HG02798 (cell line): ENCODE measurements around the gene AUTS2.

Experiments used
- ATAC-seq: cut with Tn5 transposase; IDR thresholded peaks from one replicate; pipeline ENCODE4 v1.9.1; 2021; ENCODE audit warnings: mild to moderate bottlenecking; ENCODE audit not compliant: unreplicated experiment, poor library complexity

AUTS2 gene

DNA sequence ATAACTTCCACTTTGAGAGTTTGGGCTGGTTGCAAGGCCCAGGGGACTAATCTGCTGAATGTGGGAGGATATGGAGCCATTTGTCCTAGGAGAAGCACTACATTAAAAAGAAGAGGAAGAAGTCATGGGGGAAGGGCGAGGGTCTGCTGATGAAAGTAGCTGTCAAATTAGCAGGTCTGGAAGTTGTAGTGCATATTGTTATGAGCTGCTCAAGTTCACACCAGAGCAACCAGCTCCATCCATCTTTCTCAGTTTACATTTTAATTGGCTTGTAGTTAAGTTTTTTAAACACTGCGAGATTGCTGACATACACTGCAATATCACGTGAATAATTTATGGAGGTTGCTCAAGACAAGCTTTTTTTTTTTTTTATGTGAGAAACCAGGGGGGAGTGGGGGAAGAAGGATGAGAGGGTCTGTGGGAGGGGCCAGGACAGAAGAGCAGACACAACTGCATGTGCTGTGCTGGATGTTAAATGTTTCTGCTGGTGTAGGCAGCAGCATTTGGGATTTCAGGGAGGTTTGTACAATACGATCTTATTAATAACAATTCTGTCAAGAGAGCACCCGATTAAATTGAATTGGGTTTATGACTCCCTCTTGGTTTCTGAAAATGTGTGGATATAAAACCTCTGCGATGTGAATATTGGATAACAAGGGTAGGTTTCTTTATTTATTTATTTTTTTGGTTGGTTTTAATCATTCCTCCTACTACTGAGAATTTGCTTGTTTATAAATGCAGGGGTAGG, 774.7 kb downstream of the AUTS2 start:
- ATAC-seq = no peak

DNA sequence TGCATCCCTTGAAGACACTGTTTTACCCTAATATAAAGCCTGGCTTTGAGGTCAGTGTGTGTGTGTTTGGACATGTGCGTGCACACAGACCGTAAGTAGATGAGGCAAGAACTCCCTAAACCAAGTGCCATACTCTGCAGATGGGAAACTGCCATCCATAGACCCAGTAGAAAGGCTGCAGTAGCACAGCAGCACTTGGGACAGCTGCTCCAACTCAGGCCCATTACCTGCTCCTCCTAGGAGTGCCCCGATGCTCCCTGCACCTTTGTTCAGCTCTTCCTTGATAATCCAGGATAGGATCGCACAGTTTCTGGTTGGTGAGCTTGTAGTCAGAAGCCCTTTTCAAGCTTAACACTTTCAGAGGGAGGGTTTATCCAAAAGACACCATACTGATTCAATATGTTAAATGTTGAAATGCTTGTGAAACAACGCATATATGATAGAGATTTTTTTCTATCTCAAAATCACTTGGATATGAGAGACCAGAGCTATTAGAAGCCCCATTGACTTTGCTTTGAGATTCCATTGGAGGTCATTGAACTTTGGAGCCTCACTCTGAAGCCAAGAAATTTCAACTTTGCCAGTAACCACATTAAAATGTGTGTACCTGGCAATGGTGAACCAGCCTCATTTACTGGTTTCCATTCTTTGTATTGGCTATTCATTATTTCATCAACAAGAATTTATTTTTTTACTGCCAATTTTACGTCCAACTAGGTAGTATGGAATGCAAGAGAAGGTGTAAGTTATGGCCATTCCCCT, 776.7 kb downstream of the AUTS2 start:
- no peak for ATAC-seq

DNA sequence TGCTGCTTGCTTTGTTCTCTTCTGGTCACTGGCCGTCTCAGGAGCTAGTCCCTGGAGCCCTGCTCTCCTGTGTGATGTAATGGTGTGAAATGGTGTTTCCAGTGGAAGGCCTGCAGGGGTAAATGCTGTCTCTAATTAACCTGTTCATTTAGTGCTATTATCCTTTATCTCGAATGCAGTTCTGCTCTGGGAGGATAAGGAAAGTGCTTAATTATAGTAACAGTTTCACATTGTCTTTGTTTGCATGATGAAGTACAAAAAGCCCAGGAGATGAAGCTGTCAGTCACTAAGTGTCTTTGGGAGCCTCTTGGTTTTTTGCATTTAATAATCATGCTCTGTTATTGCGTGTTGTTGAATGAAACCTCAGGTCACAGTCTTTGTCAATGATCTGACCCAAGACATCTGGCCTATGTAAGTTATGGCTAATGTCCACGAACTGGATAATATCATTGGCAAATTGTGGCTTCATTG, 778.3 kb downstream of the AUTS2 start:
- ATAC-seq = no peak

DNA sequence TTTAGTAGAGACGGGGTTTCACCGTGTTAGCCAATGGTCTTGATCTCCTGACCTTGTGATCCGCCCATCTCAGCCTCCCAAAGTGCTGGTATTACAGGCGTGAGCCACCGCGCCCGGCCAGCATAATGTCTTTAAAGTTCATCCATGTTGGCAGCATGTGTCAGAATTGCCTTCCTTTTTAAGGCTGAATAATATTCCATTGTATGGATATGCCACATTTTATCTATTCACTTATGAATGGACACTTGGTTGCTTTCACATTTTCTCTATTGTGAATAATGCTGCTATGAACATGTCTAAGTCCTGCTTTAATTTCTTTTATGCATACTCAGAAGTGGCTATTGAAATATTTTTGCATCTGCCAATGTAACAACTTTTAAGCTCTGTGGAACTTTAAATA, 779.7 kb downstream of the AUTS2 start:
- ATAC-seq = no peak

DNA sequence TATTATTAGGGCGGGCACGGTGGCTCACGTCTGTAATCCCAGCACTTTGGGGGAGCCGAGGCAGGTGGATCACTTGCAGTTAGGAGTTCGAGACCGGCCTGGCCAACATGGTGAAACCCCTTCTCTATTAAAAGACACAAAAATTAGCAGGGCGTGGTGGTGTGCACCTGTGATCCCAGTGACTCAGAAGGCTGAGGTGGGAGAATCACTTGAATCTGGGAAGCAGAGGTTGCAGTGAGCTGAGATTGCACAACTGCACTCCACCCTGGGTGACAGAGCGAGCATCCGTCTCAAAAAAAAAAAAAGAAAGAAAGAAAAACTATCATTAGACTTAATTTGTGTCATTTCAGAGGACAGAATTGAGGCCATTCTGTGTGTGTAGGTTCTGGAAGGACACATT, 780.9 kb downstream of the AUTS2 start:
- no peak for ATAC-seq

DNA sequence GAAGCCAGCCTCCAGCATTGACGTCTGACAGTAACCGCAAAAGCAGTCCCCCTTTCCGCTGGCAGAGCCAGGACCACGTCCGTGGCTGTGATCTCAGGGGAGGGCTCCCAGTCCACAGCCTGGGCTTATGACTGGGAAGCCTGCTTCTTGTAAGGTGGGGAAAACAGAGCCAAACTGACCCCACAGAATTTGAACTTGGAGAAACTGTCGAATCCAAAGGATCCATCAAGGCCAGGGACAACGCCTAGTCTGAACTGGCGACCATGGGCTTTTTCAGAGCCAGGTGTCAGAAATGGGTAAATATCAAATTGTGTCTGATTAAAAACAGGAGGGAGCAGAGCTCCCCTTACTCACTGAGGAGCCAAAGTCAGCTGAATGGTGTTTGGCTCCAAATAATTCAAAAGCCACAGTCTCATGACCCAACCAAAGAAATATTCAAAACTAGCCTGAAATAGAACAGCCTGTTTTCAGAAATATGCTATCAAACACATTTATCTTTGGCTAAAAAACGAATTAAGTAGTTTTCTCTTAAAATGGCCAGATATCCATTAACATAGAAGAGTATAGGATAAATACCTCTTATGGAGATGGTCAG, 782.2 kb downstream of the AUTS2 start:
- no peak for ATAC-seq

DNA sequence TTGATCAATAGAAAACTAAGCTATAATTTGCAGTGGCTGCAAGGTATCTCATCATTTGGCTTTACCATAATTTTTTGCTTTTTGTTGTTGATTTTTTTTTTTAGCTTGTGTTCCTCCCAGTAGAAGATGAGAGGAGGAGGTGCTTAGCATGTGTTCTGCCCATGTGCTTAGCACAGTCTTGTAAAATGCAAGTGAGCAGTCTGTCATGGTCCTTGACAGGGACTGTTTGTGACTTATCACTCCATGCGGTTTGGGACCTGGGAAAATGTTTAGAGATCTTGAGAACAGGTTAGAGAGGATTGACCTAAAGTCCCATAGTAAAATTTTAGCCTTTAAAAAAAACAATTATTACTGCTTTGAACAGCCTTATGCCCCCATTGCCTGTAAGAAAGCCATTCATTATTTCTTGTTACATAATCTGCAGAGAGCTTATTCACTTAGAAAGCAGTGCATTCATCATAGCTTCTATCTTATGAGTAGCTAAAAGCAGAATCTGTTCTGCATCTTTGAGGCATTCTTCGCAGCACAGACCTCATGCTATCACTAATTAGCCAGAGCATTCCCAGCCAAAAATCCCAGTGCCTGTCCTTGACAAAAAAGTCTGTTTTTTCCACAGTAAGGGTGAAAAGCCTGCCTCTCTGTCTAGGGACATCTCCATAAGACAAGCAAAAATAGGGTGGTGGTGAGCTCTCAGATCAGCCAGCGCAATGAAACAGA, 784.9 kb downstream of the AUTS2 start:
- no peak for ATAC-seq

DNA sequence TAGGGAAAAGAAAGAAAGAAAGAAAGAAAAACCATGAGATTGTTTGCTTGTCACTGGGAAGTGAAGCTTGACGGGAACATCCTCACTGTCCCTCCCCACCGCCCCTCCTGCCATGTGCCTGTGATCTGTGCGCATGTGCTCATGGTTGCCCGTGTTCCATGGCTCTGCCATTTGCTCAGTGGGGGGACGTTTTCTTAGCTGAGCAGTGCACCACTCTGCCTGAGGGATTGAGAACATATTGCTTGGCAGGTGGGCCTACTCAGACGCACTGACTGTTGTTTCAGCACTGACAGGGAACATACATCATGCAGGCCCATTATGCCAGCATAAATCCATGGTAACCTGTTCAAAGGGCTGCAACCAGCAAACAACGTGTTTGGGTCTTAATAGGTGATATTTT, 785.7 kb downstream of the AUTS2 start:
- ATAC-seq = no peak

DNA sequence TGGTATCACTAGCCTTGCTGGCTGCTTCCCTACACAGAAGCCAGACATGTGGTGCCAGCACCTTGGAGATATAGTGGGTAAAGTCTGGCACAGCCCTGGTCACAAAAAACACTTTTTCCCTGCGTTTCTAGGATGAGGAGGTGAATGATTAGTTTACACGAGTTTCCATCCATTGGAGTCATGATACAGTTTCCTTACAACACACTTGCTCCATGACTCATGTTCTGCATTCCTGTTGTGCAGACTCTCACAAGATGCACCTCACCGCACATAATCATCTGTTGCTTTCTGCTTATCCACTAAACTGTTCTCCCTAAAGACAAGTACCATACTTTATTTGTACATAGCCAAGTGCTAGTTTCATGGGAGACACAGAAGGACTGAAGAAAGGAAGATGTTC, 786.6 kb downstream of the AUTS2 start:
- ATAC-seq = no peak

DNA sequence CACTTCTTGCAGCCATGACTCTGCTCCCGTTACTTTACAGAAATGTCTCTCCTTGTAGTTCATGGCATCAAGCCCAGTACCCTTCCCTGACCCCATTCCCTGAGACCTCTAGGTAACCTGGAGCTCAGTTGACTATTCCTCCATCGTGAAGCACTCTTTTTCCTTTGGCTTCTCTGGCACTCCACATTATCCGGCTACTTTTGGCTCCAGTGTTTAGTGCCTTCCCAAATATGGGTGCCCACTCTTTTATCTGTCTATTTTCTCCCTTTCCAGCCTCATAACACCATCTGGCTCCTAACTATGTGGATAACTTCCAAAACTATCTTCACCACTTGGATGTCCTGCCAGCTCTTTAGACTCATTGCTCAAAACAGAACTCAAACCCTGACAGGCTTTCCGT, 788.9 kb downstream of the AUTS2 start:
- no peak for ATAC-seq

DNA sequence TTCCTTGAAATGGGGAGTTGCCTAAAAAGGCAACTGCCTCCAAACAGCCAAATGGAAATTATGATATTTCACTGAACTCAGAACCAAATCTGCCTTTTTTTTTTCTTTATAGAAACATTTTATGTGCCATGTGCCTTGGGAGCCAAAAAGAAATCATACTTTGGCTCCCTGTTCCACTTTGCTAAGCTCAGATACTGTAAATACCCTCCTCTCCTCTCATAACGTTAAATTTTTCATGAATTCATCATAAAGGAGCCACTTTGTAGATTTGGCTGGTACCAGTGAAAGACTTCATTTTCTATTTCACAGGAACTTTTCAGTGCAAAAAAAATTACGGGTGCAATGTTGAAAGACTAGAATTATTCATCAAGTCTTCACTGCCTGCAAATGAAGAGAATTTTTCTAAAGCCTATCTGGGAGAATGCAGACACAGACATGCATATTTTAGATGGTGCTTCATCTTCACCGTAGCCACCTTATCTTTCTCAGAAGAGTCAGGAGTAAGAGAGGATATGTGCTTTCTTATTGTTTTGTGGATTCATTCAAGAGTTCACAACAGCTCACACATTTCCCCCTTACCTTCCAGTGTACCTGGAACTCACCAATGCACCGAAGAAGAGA, 791.4 kb downstream of the AUTS2 start:
- ATAC-seq = no peak

DNA sequence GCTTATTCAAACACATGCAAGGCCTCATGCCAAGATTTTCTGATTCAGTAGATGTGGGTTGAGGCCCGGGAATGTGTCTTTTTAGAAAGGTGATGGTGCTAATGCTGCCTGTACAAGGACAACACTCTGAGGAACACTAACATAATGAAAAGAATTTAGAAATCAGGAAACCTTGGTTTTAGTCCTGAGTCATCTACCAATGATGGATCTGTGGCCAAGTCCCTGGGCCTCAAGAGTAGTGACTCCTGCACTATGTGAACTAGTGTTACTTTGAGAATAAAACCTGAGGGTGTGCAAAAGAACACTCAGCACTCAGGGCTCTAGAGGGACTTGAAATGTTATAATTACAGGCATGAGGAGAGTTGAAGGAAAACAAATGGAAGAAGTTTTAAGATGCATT, 792.0 kb downstream of the AUTS2 start:
- ATAC-seq = no peak

DNA sequence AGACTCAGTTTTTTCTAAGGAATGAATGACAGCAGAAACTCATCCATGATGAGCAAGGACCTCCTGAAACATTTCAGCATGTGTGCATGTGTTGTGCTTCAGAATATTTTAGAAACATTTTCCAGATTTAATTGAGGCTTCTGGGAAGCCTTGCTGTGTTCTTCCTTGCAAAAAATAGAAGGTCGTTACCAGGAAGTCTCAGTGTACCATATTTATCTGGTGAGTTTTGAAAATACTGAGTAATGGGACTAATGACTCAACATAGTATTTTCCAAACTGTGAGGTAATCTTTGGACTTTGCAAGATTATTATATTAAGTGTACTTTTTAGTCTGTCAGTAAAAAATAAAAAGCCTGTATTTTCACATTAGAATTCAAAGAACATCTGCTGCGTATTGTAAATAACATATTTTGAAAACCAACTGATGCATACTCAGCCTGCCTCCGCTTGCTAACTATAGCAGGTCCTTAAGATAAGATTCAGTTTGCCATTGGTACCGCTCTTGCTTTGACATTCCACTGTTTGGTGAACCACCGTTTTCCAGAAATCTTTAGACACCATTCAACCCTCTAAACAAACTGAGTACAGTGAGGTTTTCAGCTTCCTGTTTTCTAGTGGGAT, 794.1 kb downstream of the AUTS2 start:
- no peak for ATAC-seq

DNA sequence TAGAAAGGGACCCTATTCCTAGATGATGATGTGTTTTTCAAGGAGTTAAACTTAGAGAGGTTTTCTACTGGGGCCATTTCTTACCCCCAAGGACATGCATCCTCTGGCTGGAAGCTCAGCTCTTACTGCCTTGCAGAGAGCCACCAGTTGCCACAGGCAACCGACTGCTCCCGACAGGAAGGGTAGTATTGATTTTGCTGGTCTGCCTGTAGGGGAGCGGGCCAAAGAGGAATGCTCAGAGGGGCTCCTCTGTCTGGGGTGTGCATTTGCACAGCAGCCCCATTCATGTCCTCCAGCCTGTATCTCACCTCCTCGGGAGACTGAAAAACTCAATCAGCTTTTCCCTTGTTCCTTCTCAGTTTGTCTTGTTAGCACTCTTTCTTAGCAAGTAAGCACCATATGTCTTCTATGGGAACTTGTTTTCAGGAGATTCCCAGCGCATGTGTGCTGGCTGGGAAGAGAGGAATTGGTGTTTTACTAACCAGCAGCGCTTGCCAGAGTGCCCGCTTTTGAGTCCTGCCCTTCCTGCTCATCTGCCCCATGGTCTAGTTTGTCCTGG, 794.7 kb downstream of the AUTS2 start:
- no peak for ATAC-seq

DNA sequence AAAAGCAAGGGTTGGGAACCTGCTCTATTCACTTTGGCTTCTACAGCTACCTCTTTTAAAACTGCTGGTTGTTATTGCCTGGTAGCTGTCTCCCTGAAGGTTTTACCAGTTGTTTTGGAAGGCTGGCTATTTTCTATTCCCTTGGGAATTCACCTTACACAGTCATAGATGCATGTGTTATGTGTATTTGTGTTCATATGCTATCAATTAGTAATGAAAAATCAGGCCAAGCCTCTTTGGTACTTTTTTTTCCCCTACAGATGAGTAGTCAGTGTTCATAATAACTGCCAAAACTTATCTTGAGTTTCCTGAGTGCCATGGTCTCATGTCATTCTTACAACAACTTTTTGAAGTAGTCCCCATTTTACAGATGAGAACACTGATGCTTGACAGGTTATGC, 795.7 kb downstream of the AUTS2 start:
- no peak for ATAC-seq

DNA sequence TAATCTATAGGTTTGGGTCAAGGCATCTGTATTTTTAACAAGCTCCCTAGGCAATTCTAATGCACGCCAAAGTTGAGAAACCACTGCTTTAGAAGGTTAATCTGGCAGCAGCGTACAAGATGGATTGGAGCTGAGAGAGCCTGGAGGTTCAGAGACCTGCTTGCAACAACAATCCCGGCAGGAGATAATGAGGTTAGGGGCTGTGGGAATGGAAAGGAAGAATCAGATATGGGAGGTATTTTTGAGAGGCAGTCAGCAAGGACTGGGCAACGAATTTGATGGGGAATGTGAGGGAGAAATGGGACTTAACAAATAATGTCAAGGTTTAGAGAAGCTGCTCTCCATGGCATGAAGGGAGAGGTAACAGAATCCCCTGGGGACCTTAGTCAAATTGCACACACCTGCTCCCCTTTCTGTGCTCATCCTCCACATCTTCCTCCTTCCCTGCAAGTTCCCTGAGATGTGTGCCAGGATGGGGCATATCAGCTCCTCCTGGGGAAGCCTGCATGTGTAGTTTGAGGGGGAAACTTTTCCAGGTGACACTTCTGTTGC, 802.6 kb downstream of the AUTS2 start:
- ATAC-seq = no peak

DNA sequence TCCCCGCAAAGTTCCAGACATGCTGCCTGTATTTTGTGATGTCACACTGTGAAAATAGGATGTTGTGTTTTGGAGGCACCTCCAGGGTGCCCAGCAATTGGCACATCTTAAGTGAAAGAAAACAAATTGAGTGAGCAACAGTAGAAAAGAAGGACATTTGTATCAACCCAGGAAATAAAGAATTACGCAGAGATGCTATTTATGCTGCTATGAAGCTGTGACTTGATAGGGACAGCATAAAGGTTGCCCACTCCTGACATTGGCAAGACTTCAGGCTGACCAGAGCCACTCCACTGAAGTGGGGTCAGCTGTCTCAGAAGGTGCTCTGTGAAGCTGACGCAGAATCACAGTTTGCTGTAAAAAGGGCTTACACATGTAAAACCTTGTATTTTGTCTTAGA, 803.8 kb downstream of the AUTS2 start:
- ATAC-seq = no peak

DNA sequence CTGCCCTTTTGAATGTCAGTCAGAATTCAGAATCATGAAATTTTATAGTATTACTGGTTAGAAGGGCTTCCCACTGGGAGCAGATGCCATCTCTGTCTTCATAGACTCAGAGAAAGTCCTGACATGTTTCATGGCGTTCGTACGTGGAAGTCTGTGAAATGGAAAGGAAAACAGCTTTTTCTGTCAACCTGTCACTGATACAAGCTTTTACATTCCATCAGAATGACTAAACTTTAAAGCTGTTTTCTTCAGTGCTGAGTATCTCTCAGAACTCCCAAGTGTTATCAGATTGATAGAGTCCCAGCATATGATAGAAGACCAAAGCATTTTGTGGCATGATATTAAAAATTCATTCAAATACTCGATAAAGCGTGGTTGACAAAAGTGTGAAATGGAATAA, 807.0 kb downstream of the AUTS2 start:
- no peak for ATAC-seq

DNA sequence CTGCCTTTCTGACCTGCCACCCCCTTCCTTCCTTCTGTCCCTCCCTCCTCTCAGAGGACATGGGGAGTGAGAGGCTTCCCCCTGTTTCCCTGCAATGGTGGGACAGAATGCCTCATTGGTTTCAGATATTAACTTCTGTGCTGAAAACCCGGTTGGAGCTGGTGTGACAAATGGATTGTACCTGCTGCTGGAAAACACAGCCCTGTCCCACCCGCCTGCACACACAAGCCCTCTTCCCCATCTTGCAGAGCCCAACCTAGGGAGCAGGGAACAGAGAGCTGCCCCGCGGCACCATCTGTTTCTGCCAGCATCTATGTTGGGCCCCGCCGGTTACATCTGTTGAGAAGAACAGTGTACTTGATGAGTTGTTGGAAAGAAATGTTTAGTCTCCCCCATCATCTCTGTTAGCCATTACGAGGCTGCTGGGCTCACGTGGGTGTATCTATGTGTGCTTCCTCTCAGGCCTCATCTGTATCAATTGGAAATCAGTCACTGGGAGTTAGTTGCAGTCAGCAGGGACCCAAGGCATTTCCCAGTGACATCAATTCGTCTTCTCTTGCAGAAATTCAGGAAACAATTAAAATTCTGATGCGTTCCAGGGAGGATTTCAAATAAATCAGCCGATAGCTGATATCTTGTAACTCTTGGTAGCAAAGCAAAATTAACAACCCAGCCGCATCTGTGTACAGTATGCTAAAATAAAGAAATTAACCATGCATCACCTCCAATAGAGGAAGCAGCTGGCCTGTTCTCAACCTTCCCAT, 808.1 kb downstream of the AUTS2 start:
- no peak for ATAC-seq
